HEK293 (cell line): Measurements from ENCODE around the gene PTX3.

Experiments used
- BCL11B ChIP-seq: fragments of 450-650 bp; formaldehyde crosslinking; IDR thresholded peaks from 2 replicates; pipeline ENCODE4 v1.5.1; 2016; ENCODE audit warnings: low read depth, missing biosample characterization, missing genetic modification characterization
- BCL6B ChIP-seq: fragments of 450-650 bp; formaldehyde crosslinking; IDR thresholded peaks from 2 replicates; pipeline ENCODE4 v1.5.1; 2017; ENCODE audit warnings: missing biosample characterization, missing genetic modification characterization
- KLF10 ChIP-seq: fragments of 450-650 bp; IDR thresholded peaks from 2 replicates; pipeline ENCODE4 v1.5.1; 2018; ENCODE audit warnings: missing biosample characterization, mild to moderate bottlenecking, missing genetic modification characterization
- KLF17 ChIP-seq: fragments of 450-650 bp; formaldehyde crosslinking; IDR thresholded peaks from 2 replicates; pipeline ENCODE4 v1.5.1; 2016; ENCODE audit warnings: missing biosample characterization, missing genetic modification characterization
- KLF8 ChIP-seq: fragments of 450-650 bp; formaldehyde crosslinking; IDR thresholded peaks from 2 replicates; pipeline ENCODE4 v1.5.1; 2016; ENCODE audit warnings: missing biosample characterization, missing genetic modification characterization
- PRDM1 ChIP-seq: fragments of 450-650 bp; formaldehyde crosslinking; IDR thresholded peaks from 2 replicates; pipeline ENCODE4; 2016; ENCODE audit warnings: missing biosample characterization, missing genetic modification characterization
- PRDM10 ChIP-seq: fragments of 450-650 bp; formaldehyde crosslinking; IDR thresholded peaks from 2 replicates; pipeline ENCODE4 v1.5.1; 2016; ENCODE audit warnings: missing biosample characterization, missing genetic modification characterization
- SP2 ChIP-seq: fragments of 450-650 bp; formaldehyde crosslinking; IDR thresholded peaks from 2 replicates; pipeline ENCODE4 v1.5.1; 2016; ENCODE audit warnings: missing biosample characterization, missing genetic modification characterization
- SP3 ChIP-seq: fragments of 450-650 bp; formaldehyde crosslinking; IDR thresholded peaks from 2 replicates; pipeline ENCODE4 v1.5.1; 2016; ENCODE audit warnings: missing biosample characterization, missing genetic modification characterization
- TSHZ1 ChIP-seq: fragments of 450-650 bp; formaldehyde crosslinking; IDR thresholded peaks from 2 replicates; pipeline ENCODE4 v1.5.1; 2016; ENCODE audit warnings: missing biosample characterization, missing genetic modification characterization, borderline replicate concordance
- ZBTB17 ChIP-seq: fragments of 450-650 bp; formaldehyde crosslinking; IDR thresholded peaks from 2 replicates; pipeline ENCODE4 v1.5.1; 2016; ENCODE audit warnings: missing biosample characterization, missing genetic modification characterization
- ZNF121 ChIP-seq: fragments of 450-650 bp; formaldehyde crosslinking; IDR thresholded peaks from 2 replicates; pipeline ENCODE4 v1.5.1; 2016; ENCODE audit warnings: missing biosample characterization, missing genetic modification characterization
- ZNF148 ChIP-seq: fragments of 450-650 bp; formaldehyde crosslinking; IDR thresholded peaks from 2 replicates; pipeline ENCODE4 v1.5.0; 2017; ENCODE audit warnings: missing biosample characterization, missing genetic modification characterization, borderline replicate concordance
- ZNF221 ChIP-seq: fragments of 450-650 bp; formaldehyde crosslinking; IDR thresholded peaks from 2 replicates; pipeline ENCODE4 v1.5.1; 2017; ENCODE audit warnings: missing biosample characterization, missing genetic modification characterization, borderline replicate concordance
- ZNF26 ChIP-seq: fragments of 450-650 bp; formaldehyde crosslinking; IDR thresholded peaks from 2 replicates; pipeline ENCODE4 v1.5.1; 2016; ENCODE audit warnings: missing biosample characterization, missing genetic modification characterization
- ZNF404 ChIP-seq: fragments of 450-650 bp; formaldehyde crosslinking; IDR thresholded peaks from 2 replicates; pipeline ENCODE4 v1.5.1; 2017; ENCODE audit warnings: missing biosample characterization, missing genetic modification characterization
- ZNF621 ChIP-seq: fragments of 450-650 bp; formaldehyde crosslinking; IDR thresholded peaks from 2 replicates; pipeline ENCODE4 v1.5.1; 2017; ENCODE audit warnings: missing biosample characterization, missing genetic modification characterization
- ZNF623 ChIP-seq: fragments of 450-650 bp; formaldehyde crosslinking; IDR thresholded peaks from 2 replicates; pipeline ENCODE4 v1.5.1; 2016; ENCODE audit warnings: missing biosample characterization, missing genetic modification characterization
- ZNF704 ChIP-seq: fragments of 450-650 bp; formaldehyde crosslinking; IDR thresholded peaks from 2 replicates; pipeline ENCODE4 v1.5.1; 2016; ENCODE audit warnings: missing biosample characterization, missing genetic modification characterization
- ZNF777 ChIP-seq: fragments of 450-650 bp; formaldehyde crosslinking; IDR thresholded peaks from 2 replicates; pipeline ENCODE4 v1.5.1; 2017; ENCODE audit warnings: missing biosample characterization, missing genetic modification characterization, borderline replicate concordance

Gene PTX3

GRCh38 chr3:157438194-157438730 is 1.6 kb downstream of the PTX3 start (continued):
- TF ChIP-seq PRDM10 (0 out of 2 replicates have a peak, but pooled peaks have one; percentile 31), KLF8 (tag by site-specific recombination) (no peak), ZNF148 (tag by site-specific recombination) (no peak), TSHZ1 (tag by site-specific recombination) (no peak), ZNF221 (no peak), PRDM1 (tag by site-specific recombination) (no peak), BCL11B (tag by site-specific recombination) (no peak), SP2 (tag by site-specific recombination) (peak; percentile 14), ZNF621 (tag by site-specific recombination) (no peak), BCL6B (tag by site-specific recombination) (no peak), ZNF26 (tag by site-specific recombination) (no peak), KLF17 (tag by site-specific recombination) (no peak), ZNF777 (tag by site-specific recombination) (0 out of 2 replicates have a peak, but pooled peaks have one; percentile 4), ZNF121 (tag by site-specific recombination) (0 out of 2 replicates have a peak, but pooled peaks have one; percentile 8), ZNF704 (tag by site-specific recombination) (no peak), SP3 (tag by site-specific recombination) (peak; percentile 25; the same call in 1 of the 2 replicates), KLF10 (tag by site-specific recombination) (no peak), ZNF623 (tag by site-specific recombination) (no peak), ZNF404 (tag by site-specific recombination) (no peak), ZBTB17 (tag by site-specific recombination) (no peak)
- TF ChIP-seq, all 188 proteins: peak for 20
